Heart right ventricle (tissue), 16 donors: Measurements from ENCODE around the gene FMN2. TPM values are rescaled to one million over a fixed set of nuclear protein-coding genes. Genes with fewer than 3 reads are reported as not detected.

ENCODE experiments used
- ATAC-seq, 8 donors: fragments of 200-7000 bp; cut with Tn5 transposase; one replicate each; pipeline ENCODE4 v1.9.1; 2020; ENCODE audit warnings: mild to moderate bottlenecking in 8 of 8, moderate library complexity in 8 of 8, moderate number of reproducible peaks in 1 of 8
- DNase-seq, 2 donors: peaks; one replicate each; pipeline ENCODE4 v3.0.0-alpha.2; 2020
- H3K27ac ChIP-seq, 10 donors: fragments of 200-600 bp; sonication (generic) in 2 of 10; one replicate each; pipeline versions ENCODE4 v1.5.0 to v1.8.0; 2020 to 2022; ENCODE audit warnings: mild to moderate bottlenecking in 3 of 10
- H3K27me3 ChIP-seq, 7 donors: fragments of 200-600 bp; one replicate each; pipeline ENCODE4 v1.8.0; 2021 to 2022; ENCODE audit warnings: mild to moderate bottlenecking in 2 of 7
- H3K36me3 ChIP-seq, 9 donors: fragments of 200-600 bp; sonication (generic) in 1 of 9; one replicate each; pipeline versions ENCODE4 v1.5.0 to v1.8.0; 2020 to 2022; ENCODE audit warnings: mild to moderate bottlenecking in 2 of 9
- H3K4me1 ChIP-seq, 9 donors: fragments of 200-600 bp; sonication (generic) in 1 of 9; one replicate each; pipeline versions ENCODE4 v1.5.0 to v1.8.0; 2020 to 2022; ENCODE audit warnings: mild to moderate bottlenecking in 4 of 9
- H3K4me3 ChIP-seq, 10 donors: fragments of 200-600 bp; sonication (generic) in 2 of 10; one replicate each; pipeline versions ENCODE4 v1.5.0 to v1.8.0; 2020 to 2022; ENCODE audit warnings: mild to moderate bottlenecking in 7 of 10, moderate library complexity in 2 of 10
- H3K9me3 ChIP-seq, 11 donors: fragments of 200-600 bp in 10 of 11; sonication (generic) in 2 of 11; one replicate each; pipeline versions ENCODE4 v1.5.0 to v1.8.0; 2013 to 2022; ENCODE audit warnings: mild to moderate bottlenecking in 2 of 11, control low read depth in 1 of 11, moderate library complexity in 1 of 11
- WGBS, 2 donors: extraction: QIAGEN DNeasy Blood & Tissue Kit; methylation state at CpG; one replicate each; pipeline ENCODE4 v1.1.7; 2013; ENCODE audit warnings: inconsistent platforms in 1 of 2; 5-methylcytosine and 5-hydroxymethylcytosine counted together
- intact Hi-C, 10 donors: fragments of 100-400 bp; cut with DNase I; formaldehyde crosslinking; loops; one replicate each; pipeline versions ENCODE4 v1.11.1 to v1.14.2; 2022
- polyA plus RNA-seq, 2 donors: library from polyadenylated mRNA; stranded (reverse); fragments of 200-250 nt; gene quantifications; one replicate each; pipeline ENCODE4 v1.2.3, GENCODE V29; 2013
- total RNA-seq, 10 donors: library from RNA; stranded (reverse); fragmentation: NEBNext Ultra II Directional in 3 of 10; extraction: Animal tissue kit (Norgen Biotek cat#: 25700) in 3 of 10; gene quantifications; one replicate each; pipeline versions ENCODE4 v1.2.1 to v1.2.4, GENCODE V29; 2021 to 2023
- TF ChIP-seq, protein P1 (sequence below), 9 donors: fragments of 200-600 bp; sonication (generic) in 2 of 9; IDR thresholded peaks; one replicate each; pipeline versions ENCODE4 v1.5.0 to v1.8.0; 2021 to 2022; ENCODE audit warnings: antibody characterized with exemption in 9 of 9, mild to moderate bottlenecking in 5 of 9, moderate library complexity in 1 of 9
- donor health status: Arrhythmogenic right ventricular cardiomyopathy.
- donor health status: ischemic (EF 13 %, LVEDD 7.1; RV severe dilation, severe dysfunction).
- donor health status: healthy with polysubstance abuse.
- donor health status: DM: no; HTN: yes; CAD: no.
- donor health status: DM: no; HTN: no; CAD: no.
- donor health status: ischemic (EF 25% LVEDD 6.9; RV normal size, moderate dysfunction).
- donor health status: ischemic (EF 25% LVEDD 5.7; RV mildly dilated, moderate dysfunction).
- donor health status: healthy.
- donor health status: DM: yes; HTN: yes; CAD: no.
- donor health status: Ischemic cardiomyopathy.
- donor health status: ischemic (EF 35%, LVEDD 5.7; RV mildly dilated, moderate dysfunction).
- donor health status: nonischemic (EF 11% LVEDD 7.7; RV severe dilation, severe dysfunction).
- donor health status: DM: yes; HTN: yes; CAD: no.
- donor health status: PGD.
- donor health status: ischemic (EF 29% LVEDD 5.4; RV normal size, mild dysfunction).
- donor health status: nonischemic (EF 23%, LVEDD 6.1; RV moderate dilation, normal function).

The FMN2 gene
- total and polyA plus RNA-seq, 12 donors, result 0.03 to 0.70 (median 0.12) TPM; not detected in 9

DNA sequence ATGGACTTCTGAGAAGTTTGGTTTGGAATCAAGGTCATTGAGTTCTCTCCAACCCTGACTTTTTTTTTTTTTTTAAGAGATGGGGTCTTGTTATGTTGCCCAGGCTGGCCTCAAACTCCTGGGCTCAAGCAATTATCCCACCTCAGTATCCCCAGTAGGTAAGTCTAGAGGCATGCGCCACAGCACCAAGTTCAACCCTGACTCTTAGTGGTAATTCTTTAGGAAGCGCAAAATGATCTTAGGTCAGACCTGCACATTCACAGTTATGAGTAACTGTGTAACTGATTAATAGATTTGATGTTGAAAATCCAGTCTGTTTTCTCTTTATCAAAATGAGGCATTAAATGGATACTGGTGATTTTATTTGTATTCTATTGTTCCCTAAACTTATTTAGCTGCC is 424.4 kb downstream of the FMN2 start:
- no peak for ATAC-seq
- 97% methylated on average over 2 of the region's 2 CpGs for WGBS, 2 donors
- Histone ChIP-seq H3K27ac (no peak overlapping the region), H3K36me3 (no peaks in the 10 kb centered on the region), H3K4me1 (no peaks in the 10 kb centered on the region), H3K9me3 (no peaks in the 10 kb centered on the region), H3K4me3 (no peak overlapping the region), H3K27me3 (no peaks in the 10 kb centered on the region)
- intact Hi-C loops, result no loop called here
- TF ChIP-seq, protein P1, sequence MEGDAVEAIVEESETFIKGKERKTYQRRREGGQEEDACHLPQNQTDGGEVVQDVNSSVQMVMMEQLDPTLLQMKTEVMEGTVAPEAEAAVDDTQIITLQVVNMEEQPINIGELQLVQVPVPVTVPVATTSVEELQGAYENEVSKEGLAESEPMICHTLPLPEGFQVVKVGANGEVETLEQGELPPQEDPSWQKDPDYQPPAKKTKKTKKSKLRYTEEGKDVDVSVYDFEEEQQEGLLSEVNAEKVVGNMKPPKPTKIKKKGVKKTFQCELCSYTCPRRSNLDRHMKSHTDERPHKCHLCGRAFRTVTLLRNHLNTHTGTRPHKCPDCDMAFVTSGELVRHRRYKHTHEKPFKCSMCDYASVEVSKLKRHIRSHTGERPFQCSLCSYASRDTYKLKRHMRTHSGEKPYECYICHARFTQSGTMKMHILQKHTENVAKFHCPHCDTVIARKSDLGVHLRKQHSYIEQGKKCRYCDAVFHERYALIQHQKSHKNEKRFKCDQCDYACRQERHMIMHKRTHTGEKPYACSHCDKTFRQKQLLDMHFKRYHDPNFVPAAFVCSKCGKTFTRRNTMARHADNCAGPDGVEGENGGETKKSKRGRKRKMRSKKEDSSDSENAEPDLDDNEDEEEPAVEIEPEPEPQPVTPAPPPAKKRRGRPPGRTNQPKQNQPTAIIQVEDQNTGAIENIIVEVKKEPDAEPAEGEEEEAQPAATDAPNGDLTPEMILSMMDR (IDR thresholded peaks at IDR 0.05), result no peak
- DNase-seq, result no peak

DNA sequence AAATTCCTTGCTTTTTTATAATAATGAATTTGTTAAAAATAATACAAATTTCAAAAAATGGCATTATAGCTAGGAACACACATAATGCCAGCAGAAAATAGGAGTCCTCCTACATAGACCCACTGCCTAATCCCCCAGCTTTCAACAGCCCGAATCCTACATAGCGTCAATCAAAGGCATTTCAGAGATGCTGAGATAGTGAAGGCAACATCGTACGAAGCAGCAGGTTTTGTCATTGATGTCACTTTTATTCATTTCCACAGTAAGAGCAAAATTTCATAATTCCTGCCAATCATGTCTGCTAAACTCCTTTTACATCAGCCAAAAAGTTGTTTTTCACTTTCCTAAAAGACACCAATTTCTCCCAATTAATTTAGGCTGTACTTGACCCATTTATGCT is 426.2 kb downstream of the FMN2 start:
- Histone ChIP-seq H3K4me3 (no peak overlapping the region), H3K9me3 (no peaks in the 10 kb centered on the region), H3K36me3 (no peaks in the 10 kb centered on the region), H3K4me1 (no peaks in the 10 kb centered on the region), H3K27me3 (no peaks in the 10 kb centered on the region), H3K27ac (no peak overlapping the region)
- intact Hi-C loops, result no loop called here
- TF ChIP-seq, protein P1 (IDR thresholded peaks at IDR 0.05), result no peak
- no peak for DNase-seq
- ATAC-seq, result no peak
- WGBS, 2 donors, result 67 to 76% methylated on average over 4 of the region's 4 CpGs

DNA sequence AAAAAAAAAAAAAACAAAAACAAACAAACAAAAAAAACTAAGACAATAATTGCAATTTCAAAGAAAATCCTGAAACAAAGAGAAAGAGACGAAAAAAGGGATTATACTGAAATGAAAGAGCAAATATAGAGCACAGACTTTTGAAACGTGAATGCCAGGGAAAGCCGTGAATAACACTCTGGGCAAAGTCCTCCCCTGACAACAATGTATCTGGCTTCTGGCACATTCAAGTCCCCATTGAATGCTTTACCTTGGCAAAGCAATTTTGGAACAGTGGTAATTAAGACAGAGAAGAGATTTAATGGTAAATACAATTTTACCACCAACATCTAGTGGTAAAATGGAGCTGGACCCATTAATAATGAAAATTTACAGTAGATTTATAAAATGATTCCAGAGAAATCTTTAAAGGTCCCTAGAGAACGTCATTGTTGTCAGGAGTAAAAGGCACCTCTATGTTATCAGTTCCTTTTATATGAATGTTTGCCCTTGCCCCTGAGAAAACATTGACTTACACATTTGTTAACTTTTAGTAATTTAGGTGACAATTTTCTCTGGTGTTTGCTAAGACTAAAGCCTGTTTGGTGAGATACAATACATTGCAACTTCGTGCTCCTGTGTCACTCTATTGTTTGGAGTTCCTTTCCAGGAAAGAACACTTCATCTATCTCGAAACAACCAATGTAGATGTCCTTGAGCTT is 430.6 kb downstream of the FMN2 start:
- TF ChIP-seq, protein P1 (IDR thresholded peaks at IDR 0.05), result no peak
- no peak for ATAC-seq

DNA sequence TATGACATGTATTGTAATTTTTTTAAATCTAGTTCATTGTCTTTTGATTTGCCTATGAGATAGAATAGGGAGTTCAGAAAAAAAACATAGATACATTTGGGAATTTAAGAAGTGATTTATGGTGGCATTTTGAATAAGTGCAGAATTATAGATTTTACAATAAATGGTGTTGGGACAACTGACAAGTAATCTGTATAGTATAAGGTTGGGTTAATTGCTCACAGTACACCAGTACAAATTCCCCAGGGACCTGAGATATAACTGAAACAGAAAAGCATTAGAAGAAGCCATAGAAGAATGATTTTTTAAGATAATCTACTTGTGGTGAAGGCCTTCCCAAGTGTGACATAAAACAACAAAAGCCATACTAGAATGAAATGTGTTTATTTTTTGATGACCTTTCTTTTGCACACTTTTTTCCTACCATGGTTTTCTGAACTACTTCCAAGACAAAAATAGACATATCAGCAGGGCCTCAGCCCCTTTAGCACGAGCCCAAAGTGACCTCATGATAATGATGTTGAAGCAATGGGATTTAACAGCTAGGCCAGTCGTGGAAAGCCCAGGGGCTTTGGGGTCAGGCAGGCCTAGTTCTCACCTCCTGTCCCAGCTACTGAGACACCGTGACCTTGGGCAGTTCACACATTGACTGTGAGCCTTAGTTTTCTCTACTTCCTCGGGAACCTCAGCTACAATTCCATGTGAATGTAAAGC is 432.8 kb downstream of the FMN2 start:
- Histone ChIP-seq H3K4me1 (peaks cover 0 to 9% (median 0%) of the 10 kb centered on the region in 9 donors), H3K36me3 (no peaks in the 10 kb centered on the region), H3K9me3 (no peaks in the 10 kb centered on the region), H3K27ac (no peak overlapping the region), H3K4me3 (no peak overlapping the region), H3K27me3 (no peaks in the 10 kb centered on the region)
- DNase-seq, result no peak
- TF ChIP-seq, protein P1 (IDR thresholded peaks at IDR 0.05), result no peak
- ATAC-seq, result peak in 5 of 8 donors; percentile 19 to 65 (median 34)
- intact Hi-C loops, result no loop called here
- 38 to 40% methylated on average over 4 of the region's 4 CpGs for WGBS, 2 donors

More for the DNA sequence above, 430.6 kb downstream of the FMN2 start:
- Histone ChIP-seq H3K36me3 (no peaks in the 10 kb centered on the region), H3K4me1 (peaks cover 0 to 9% (median 0%) of the 10 kb centered on the region in 9 donors), H3K27ac (no peak overlapping the region), H3K27me3 (no peaks in the 10 kb centered on the region), H3K9me3 (no peaks in the 10 kb centered on the region), H3K4me3 (no peak overlapping the region)
- intact Hi-C loops, result no loop called here
- no peak for DNase-seq
- 43 to 47% methylated on average over 6 of the region's 6 CpGs for WGBS, 2 donors
